HepG2 (cell line): ENCODE measurements around the gene DPEP2NB. TPM values are rescaled to one million over a fixed set of nuclear protein-coding genes. Genes with fewer than 3 reads are reported as not detected.

Source experiments
- ARID2 ChIP-seq: sonication (generic); formaldehyde crosslinking; IDR thresholded peaks from 2 replicates; pipeline ENCODE4 v1.8.1; 2022; ENCODE audit warnings: mild to moderate bottlenecking, missing genetic modification reagents, borderline replicate concordance
- CEBPZ ChIP-seq: IDR thresholded peaks from 2 replicates; pipeline ENCODE4 v1.6.1; 2012; ENCODE audit warnings: low read length, improper control_type of control experiment
- EZH2 ChIP-seq: conservative IDR thresholded peaks from 2 replicates; pipeline ENCODE4 v1.6.1; 2012; ENCODE audit warnings: mild to moderate bottlenecking, low read depth, low read length, moderate library complexity
- FOXC1 ChIP-seq: sonication (generic); formaldehyde crosslinking; IDR thresholded peaks from 2 replicates; pipeline ENCODE4 v1.8.0; 2022; ENCODE audit warnings: mild to moderate bottlenecking, missing genetic modification reagents, borderline replicate concordance
- HCFC1 ChIP-seq: fragments of 150-350 bp; IDR thresholded peaks from 2 replicates; pipeline ENCODE4 v1.6.1; 2014; ENCODE audit warnings: low read depth, low read length
- MAFF ChIP-seq: IDR thresholded peaks from 2 replicates; pipeline ENCODE4 v1.6.1; 2011; ENCODE audit warnings: low read depth, low read length, improper control_type of control experiment
- NR2C2 ChIP-seq: sonication (generic); formaldehyde crosslinking; IDR thresholded peaks from 2 replicates; pipeline ENCODE4 v1.4.0; 2020; ENCODE audit warnings: missing genetic modification reagents, mild to moderate bottlenecking, moderate library complexity, borderline replicate concordance
- PBX3 ChIP-seq: sonication (generic); formaldehyde crosslinking; IDR thresholded peaks from 2 replicates; pipeline ENCODE4 v1.8.1; 2023; ENCODE audit warnings: missing genetic modification reagents, inconsistent platforms, borderline replicate concordance
- PCBP1 ChIP-seq: fragments of 200-400 bp; formaldehyde crosslinking; IDR thresholded peaks from 2 replicates; pipeline ENCODE4 v1.6.1; 2017; ENCODE audit warnings: mild to moderate bottlenecking, low read depth, low read length, borderline replicate concordance
- SIX4 ChIP-seq: sonication (generic); formaldehyde crosslinking; IDR thresholded peaks from 2 replicates; pipeline ENCODE4 v1.4.0; 2020; ENCODE audit warnings: missing genetic modification reagents
- SKI ChIP-seq: fragments of 450-650 bp; IDR thresholded peaks from one replicate; pipeline ENCODE4 v1.6.1; 2018; ENCODE audit warnings: mild to moderate bottlenecking; ENCODE audit not compliant: partially characterized antibody
- TARDBP ChIP-seq: sonication (generic); formaldehyde crosslinking; IDR thresholded peaks from 2 replicates; pipeline ENCODE4 v1.8.0; 2022; ENCODE audit warnings: mild to moderate bottlenecking, missing genetic modification reagents
- ZBTB21 ChIP-seq: sonication (generic); formaldehyde crosslinking; IDR thresholded peaks from 2 replicates; pipeline ENCODE4 v1.4.0; 2020; ENCODE audit warnings: missing genetic modification reagents
- ZBTB43 ChIP-seq: sonication (generic); formaldehyde crosslinking; conservative IDR thresholded peaks from 2 replicates; pipeline ENCODE4 v1.4.0; 2020; ENCODE audit warnings: missing genetic modification reagents
- ZC3H13 ChIP-seq: sonication (generic); formaldehyde crosslinking; IDR thresholded peaks from 2 replicates; pipeline ENCODE4 v1.8.1; 2023; ENCODE audit warnings: mild to moderate bottlenecking, missing genetic modification reagents, moderate library complexity
- ZNF253 ChIP-seq: sonication (generic); formaldehyde crosslinking; IDR thresholded peaks from 2 replicates; pipeline ENCODE4 v1.8.0; 2022; ENCODE audit warnings: mild to moderate bottlenecking, missing genetic modification reagents, borderline replicate concordance
- ZNF33B ChIP-seq: sonication (generic); formaldehyde crosslinking; IDR thresholded peaks from 2 replicates; pipeline ENCODE4 v1.5.1; 2020; ENCODE audit warnings: mild to moderate bottlenecking, missing genetic modification reagents
- ZNF350 ChIP-seq: sonication (generic); formaldehyde crosslinking; IDR thresholded peaks from 2 replicates; pipeline ENCODE4 v1.4.0; 2020; ENCODE audit warnings: mild to moderate bottlenecking, low read depth, missing genetic modification reagents, borderline replicate concordance
- ZNF512B ChIP-seq: sonication (generic); formaldehyde crosslinking; IDR thresholded peaks from 2 replicates; pipeline ENCODE4 v1.5.1; 2020; ENCODE audit warnings: missing genetic modification reagents, mild to moderate bottlenecking, borderline replicate concordance
- polyA plus RNA-seq, 8 experiments: library from polyadenylated mRNA; depleted of rRNA in 3 of 8; stranded (reverse) in 7 of 8; unstranded in 1 of 8; fragments of >200 nt; fragmentation: Illumina TruSeq in 4 of 8; extraction: Trizol in 4 of 8; gene quantifications; 2 replicates each; pipeline versions ENCODE4 v1.2.1 to v1.2.3, GENCODE V29; 2011 to 2016; ENCODE audit warnings: low read depth in 4 of 8, missing spikeins in 1 of 8, mixed read lengths in 1 of 8; ENCODE audit not compliant: insufficient read depth in 1 of 8
- total RNA-seq, 5 experiments: library from RNA; depleted of rRNA; stranded (reverse); fragments of >200 nt; fragmentation: Illumina TruSeq; extraction: Trizol; gene quantifications; 2 replicates each; pipeline ENCODE4 v1.2.3, GENCODE V29; 2016; ENCODE audit warnings: low read depth in 1 of 5

DPEP2NB gene
- total and polyA plus RNA-seq, 2 of the 13 experiments (the other 11 are each of a cell fraction or from before 2014, with no cell fraction given) = not detected

- TF ChIP-seq ZNF512B (CRISPR knock-in tag) = no peak
- peak; percentile 85 for TF ChIP-seq ZC3H13 (CRISPR knock-in tag)
- TF ChIP-seq ZBTB43 = 0 out of 2 replicates have a peak, but pooled peaks have one; percentile 15
- TF ChIP-seq NR2C2 (CRISPR knock-in tag) = peak; percentile 42; the same call in 1 of the 2 replicates
- TF ChIP-seq ZNF253 (CRISPR knock-in tag) = no peak
- peak; percentile 77 for TF ChIP-seq ZNF350 (CRISPR knock-in tag)
- TF ChIP-seq ZNF33B (CRISPR knock-in tag) = 0 out of 2 replicates have a peak, but pooled peaks have one; percentile 35
- no peak for TF ChIP-seq SIX4 (CRISPR knock-in tag)
- TF ChIP-seq EZH2 = no peak
- TF ChIP-seq TARDBP (CRISPR knock-in tag) = peak; percentile 98
- no peak for TF ChIP-seq CEBPZ
- TF ChIP-seq HCFC1 = peak; percentile 5; the same call in 1 of the 2 replicates
- peak; percentile 85 for TF ChIP-seq SKI
- TF ChIP-seq ZBTB21 (CRISPR knock-in tag) = no peak; the same call in 1 of the 2 replicates
- peak; percentile 99 for TF ChIP-seq PCBP1
- TF ChIP-seq ARID2 (CRISPR knock-in tag) = peak; percentile 27; the same call in 1 of the 2 replicates
- TF ChIP-seq PBX3 = 0 out of 2 replicates have a peak, but pooled peaks have one; percentile 31
- no peak for TF ChIP-seq MAFF
- TF ChIP-seq FOXC1 (CRISPR knock-in tag) = no peak
Observed at GRCh38 chr16:67968400-67969253, 47.1 kb downstream of the DPEP2NB start, which contains the start of gene SLC12A4 (continued).
